ENCODE measurements around the gene TENM4. TPM values are rescaled to one million over a fixed set of nuclear protein-coding genes. Genes with fewer than 3 reads are reported as not detected.
"Not testable (repeated sequence)": the region's sequence is repeated elsewhere in the genome, so short reads cannot be mapped to it uniquely, and the experiment has no call there.

TENM4 gene
- total RNA-seq, 1 experiment from 2014 or later, result 22.6 TPM

DNA sequence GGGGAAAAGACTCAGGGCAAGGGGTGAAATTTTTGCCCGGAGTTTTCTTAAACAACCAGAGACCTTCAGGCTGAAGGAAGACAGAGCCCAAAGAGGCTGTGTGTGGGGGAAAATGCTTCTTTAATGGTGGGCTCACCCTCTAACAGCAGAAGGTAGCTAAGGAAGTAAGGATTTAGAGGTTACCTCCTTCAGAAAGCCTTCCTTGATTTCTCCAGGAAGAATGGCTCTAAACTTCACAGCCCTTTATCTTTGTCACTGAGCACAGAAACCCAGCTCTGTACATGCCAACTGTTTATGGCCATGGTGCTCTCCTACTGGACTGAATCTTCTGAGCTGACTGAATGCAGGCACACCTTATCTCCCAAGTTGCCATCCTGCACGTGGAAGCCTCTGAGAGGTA lies 196.0 kb downstream of the TENM4 start:
- no peak for DNase-seq (ENCODE audit: low read depth)

DNA sequence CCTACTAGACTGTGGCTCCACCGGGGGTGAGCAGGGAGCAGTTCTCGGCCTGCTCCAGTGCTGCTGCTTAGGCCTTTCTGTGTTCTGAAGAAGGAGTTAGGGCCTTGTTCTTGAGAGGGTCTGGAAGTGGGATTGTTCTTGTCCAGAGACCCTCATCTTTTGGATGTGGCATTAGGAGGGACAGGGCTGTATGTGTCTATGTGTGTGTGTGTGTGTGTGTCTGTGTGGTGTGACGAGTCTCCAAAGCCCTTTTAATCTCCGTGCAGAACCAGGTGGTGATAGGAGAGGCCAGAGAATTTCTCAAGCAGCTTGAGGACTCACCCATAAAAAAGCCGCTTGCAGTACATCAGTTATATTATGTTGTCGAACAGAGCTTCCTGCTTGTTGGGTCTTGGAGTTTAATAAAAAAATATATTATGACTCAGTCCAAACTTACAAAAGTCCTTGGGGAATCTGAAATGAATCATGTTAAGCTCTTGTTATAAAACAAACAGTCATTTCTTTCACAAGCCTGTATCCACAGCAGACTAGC lies 196.5 kb downstream of the TENM4 start:
- peak; percentile 90 for DNase-seq (ENCODE audit: low read depth)

DNA sequence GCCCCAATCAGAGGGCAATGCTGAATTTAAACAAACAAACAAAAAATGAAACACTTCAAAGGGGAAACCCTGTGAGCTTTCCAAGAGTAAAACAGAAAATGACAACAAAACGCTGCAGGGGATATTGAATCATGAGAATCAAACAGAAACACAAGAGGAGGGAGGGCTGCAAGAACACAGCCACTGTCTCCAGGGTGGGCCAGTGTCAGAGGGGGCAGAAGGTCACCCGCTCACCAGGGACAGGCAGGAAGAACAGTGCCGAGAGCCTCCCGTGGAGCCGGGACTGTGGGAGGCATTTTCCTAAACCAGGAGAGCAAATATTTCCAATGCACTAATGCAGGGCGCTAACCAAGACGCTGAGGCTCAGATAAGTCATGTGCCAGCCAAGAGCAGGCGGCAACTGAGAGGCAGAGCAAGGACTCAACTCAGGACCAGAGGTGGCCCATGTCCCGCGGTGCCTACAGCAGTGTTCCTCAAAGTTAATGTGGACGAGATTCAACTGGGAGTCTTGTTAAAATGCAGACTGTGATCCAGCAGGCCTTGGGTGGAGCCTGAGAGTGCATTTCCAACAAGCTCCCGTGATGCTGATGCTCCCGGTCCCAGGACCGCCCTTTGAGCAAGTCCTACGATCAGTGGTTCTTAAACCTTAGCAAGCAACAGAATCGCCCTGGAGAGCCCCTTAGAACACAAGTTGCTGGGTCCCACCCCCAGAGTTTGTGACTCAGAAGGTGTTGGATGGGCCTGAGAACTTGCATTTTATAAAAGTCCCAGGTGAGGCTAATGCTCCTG lies 197.2 kb downstream of the TENM4 start:
- no peak for DNase-seq (ENCODE audit: low read depth)

DNA sequence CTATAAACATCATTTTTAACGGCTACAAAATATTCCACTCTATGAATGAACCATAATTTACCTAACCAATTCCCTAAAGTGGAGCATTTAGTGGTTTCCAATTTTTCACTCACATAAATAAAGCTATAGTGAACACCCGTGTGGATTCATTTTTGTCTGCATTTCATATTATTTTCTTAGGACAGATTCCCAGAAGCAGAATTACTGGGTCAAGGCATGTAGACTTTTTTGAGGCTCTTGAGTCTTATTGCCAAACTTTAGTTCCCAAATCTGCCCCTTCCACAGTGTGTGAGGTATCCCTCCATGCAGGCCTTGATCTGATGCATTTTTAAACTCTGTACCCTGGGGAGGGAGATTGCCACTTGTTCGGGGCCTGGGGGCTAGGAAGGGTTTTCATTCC lies 198.2 kb downstream of the TENM4 start:
- DNase-seq (ENCODE audit: low read depth), result no peak

DNA sequence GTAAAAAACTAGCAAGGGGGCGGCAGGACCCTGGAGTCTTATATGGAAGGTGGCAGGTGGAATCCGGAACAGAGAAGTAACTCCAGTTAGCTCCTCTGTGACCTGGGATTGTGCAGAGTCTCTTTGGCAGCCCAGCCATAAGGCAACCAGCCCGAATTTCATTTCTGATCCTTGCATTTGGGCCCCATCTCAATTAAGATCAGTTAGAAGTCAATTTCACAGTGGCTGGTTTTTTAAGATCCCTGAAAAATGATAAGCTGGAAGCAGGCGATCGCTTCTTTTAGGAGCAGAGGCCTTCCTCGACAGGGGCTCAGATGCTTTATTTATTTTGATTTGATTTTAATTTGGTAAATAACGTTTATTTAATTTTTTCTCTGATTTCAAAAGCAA lies 199.0 kb downstream of the TENM4 start:
- DNase-seq (ENCODE audit: low read depth), result no peak

DNA sequence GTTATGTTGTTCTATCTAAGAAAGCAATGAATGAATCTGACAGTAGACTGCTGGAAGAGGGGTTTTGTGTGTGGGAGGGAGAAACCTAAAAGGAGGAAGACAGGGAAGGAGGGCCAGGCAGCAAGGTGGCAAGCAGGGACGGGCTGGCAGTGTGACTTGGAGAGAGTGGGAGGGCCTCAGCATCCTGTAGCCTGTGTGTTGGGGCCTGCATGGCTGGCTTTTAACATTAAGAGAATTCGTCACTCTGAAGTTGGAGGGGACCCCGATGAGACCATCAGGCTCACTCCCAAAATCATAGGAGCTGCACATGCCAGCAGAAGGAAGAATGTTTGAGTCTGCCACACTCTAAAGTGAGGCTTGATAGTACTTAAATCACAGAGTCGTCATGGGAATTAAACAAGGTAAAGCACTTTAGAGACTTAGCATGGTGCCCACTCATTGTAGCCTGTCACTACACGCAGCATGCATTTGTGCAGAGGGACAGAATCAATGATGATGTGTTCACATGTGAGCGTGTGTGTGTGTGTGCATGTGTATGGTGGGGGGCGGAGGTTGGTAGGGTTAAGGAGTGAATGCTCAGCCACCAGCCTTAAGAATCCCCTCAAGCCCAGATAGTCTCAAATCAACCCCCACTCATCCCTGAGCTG lies 199.5 kb downstream of the TENM4 start:
- no peak for DNase-seq (ENCODE audit: low read depth)

DNA sequence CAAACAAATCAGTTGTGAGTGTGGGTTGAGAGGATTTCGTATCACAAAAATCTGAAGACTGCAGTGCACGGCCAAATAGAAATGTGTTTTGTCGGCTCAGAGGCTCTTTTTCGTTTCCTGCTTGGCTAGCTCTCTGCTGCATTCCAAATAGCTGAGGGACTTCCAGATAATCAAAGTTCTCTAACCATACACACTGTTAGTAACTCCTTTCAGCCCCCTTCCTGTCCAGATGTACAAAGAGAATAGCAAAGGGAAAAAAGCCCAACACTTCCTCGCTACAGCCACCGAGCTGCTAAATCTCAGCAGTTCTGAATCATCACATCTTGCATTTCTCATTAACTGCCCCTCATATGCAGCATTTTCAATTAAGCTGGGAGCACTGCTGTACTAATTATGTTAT lies 203.1 kb downstream of the TENM4 start:
- DNase-seq (ENCODE audit: low read depth), result no peak

DNA sequence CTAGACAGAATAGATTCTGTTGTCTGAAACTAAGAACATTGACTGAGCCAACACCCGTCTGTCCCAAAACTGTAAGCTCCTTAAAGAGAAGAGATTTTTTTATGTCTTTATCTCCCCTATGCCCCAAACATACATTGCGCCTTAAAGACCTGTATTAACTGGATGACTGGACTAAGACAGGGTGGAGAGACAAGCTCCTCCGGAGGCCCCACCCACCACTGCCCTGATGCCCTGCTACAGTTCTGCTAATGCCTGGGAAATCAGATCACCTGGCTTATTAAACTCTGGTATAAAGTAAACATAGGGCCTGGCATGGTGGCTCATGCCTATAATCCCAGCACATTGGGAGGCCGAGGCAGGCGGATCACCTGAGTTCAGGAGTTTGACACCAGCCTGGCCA lies 203.7 kb downstream of the TENM4 start:
- no peak for DNase-seq (ENCODE audit: low read depth)

DNA sequence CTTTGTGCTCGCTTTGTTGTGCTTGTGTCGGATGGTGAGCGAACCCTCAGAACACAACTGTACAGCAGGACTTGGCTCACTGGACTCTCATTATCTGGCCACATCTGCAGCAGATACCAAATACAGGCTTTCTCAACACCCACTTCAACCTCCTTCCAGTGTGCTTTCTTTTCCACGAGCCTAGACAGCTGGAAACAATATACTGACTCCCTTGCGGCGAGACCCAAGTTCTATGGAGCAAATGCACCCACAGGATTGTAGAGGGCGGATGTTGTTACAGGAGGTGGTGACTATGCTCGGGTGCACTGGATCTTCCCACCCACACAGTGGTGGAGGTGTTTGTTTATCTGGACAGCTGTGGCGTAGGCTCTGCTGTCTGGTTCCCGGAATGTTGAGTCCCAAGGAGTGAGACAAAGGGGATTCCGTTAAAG lies 204.3 kb downstream of the TENM4 start:
- no peak for DNase-seq (ENCODE audit: low read depth)

DNA sequence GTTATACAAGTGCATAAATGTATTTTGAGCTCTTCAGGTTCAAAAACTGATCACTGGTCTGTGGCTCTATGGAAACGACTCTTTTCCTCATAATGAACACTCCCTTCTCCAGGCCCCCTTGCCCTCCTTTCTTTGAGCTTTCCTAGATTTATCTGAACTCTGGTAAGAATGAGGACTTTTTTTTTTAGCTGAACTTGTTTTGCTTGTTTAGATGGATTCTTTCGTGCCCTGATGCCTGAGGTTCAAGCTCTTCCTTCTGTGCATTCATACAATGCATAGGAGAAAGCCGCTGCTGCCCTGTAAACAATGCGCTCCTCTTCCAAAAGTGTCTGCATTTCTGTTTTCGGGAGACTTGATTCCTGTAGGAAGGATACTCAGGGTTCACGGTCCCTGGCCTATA lies 205.1 kb downstream of the TENM4 start:
- DNase-seq (ENCODE audit: low read depth), result no peak

DNA sequence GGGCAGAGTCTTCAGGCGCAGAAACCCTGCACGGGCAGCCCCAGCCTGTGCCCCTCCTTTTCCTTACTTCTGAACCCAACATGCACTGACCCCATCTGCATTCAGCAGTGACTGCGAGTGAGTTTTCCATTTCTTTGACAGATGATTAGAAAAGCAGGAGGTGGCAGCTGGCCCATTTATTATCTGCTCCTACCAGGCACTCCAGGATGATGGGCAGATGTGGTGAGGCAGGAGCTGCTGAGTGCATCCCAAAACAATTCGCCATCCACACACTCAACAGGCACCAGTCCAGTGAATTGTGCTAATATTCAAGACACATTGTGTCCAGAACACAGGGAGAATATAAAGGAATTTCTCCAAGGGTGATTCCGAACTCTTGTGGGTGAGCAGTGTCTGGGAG lies 208.5 kb downstream of the TENM4 start:
- DNase-seq (ENCODE audit: low read depth), result no peak

DNA sequence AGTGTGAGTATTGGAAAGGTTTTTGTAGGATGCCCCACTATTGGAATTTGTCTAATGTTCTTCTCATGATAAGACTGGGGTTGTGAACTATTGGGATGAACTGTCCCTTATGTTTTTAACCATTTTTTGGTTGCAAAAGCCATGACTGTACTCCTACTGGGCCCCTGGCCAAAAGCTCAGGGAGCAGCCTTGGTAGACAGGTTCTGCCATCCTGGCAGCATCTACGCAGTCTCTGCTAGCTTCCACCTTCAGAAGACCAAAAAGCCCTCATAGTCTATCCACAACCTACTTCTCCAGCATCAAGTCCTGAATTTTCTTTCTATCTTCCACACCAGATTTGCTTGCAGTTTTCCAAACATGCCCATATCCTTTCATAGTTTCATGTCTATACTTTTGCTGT lies 211.8 kb downstream of the TENM4 start:
- no peak for DNase-seq (ENCODE audit: low read depth)

DNA sequence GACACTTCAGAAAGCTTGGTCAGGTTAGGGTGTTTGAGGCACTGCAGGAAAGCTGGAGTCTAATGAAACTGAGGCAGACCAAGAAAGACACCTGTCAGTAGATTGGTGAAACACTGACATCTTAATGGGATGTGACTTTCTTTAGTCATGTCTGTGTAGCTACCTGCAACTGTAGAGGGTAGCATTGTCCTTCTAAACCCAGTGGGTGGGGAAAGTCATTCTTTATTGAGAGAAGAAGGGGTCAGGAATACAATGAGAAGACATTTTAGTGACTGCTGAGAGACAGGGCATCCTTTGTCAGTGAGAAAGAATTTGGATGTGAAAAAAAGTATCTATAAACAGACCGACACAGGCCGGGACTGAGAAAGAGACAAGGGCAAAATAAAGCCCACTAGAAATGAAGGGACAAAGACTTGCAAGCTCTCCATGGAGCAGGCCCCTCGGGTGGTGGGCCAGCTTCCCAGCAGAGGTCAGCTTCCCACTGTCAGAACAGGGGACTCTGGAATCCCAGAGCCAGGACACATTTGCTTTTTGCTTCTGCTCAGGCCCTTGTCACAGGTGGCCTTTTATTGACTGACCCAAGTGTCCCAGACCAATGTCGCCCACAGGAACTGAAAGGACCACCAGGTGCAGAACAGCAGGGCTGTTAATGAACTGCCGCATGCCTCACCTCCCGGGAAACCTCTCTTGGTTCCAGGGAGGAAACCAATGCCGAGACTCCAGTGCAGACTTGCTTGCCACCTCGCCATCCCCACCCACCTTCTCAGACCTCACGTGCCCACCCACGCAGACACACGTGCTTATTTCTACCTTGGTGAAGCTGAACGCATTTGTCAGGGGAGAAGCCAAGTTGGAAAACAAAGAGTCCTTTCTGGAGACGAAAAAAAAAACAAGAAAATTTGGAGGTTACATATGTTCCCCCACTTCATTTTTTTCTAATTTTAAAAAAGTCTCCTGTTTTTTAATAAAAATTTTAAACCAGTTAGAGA lies 212.8 kb downstream of the TENM4 start:
- DNase-seq (ENCODE audit: low read depth), result no peak

DNA sequence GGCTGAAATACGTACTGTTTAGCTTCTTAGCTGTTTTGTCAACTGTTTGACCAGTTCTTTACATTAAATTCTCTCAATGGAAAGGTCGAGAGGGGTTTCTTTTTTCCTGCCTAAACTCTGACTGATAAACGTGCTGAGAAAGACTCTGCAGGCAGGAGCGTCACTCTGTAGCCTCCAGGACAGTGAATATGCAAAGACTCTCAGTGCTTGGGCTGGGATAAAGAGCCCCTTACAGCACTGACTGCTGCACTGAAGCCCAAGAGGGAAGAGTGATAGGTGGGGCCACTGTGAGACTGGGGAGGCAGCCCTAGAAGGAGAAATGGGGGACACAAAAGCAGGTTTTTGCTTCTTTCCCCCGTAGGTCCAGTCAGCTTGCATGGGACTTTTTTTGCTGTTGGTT lies 213.5 kb downstream of the TENM4 start:
- no peak for DNase-seq (ENCODE audit: low read depth)

DNA sequence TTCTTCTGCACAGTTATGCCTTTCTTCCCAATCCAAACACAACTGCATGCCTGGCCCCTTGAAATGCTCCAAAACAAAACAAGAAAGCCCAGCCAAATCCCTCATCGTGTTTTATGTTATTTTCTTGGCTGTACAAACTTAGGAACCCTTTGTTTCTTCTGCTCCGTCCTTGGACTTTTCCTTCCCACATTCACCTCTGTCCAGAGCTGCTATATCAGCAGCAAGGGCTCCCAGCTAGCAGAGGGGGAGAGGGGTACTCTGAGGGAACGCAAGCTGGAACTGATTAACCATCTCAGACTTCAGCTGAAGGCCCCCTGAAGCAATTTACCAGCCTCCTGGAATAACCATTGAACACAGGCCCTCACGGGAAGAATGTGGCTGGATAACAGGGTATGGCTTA lies 214.7 kb downstream of the TENM4 start:
- no peak for DNase-seq (ENCODE audit: low read depth)

DNA sequence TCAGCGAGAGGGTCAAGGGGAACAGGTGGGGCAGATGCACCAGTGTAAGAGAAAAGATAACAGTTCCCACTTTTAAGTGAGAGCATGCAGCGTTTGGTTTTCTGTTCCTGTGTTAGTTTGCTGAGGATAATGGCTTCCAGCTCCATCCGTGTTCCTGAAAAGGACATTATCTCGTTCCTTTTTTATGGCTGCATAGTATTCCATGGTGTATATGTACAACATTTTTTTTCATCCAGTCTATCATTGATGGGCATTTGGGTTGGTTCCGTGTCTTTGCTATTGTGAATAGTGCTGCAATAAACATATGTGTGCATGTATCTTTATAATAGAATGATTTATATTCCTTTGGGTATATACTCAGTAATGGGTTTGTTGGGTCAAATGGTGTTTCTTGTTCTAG lies 218.7 kb downstream of the TENM4 start:
- not testable (repeated sequence) for DNase-seq (ENCODE audit: low read depth)

DNA sequence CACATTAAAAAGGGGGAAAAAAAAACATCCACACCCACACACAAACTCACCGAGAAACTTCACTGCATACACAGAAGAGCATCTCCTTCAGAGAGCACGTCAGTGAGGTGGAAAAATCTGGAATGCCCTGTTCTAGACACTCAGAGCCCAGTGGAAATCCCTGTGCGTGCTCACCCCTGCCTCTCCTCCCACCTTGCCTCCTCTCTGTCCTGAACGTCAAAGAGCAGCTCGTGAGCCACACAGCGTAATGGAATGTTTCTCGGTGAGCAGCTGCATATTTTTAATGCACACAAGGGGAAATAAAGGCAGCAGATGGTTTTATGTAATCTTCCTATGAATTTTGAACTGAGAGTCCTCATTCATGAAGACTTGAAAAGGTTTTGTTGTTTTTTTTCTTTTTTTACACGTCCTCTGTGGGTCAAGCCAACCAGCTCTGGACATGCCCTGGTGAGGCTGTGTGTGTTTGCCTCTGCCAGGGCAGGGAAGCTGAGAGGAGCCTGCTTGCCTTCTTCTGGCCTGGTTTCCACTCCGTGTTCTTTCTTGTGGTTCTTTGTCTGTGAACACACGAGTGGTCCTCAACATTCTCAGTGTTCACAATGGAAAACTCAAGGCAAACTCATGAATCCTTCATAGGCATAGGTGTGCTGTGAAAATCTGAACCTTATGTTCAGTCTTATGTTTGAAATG lies 219.2 kb downstream of the TENM4 start:
- no peak for DNase-seq (ENCODE audit: low read depth)

DNA sequence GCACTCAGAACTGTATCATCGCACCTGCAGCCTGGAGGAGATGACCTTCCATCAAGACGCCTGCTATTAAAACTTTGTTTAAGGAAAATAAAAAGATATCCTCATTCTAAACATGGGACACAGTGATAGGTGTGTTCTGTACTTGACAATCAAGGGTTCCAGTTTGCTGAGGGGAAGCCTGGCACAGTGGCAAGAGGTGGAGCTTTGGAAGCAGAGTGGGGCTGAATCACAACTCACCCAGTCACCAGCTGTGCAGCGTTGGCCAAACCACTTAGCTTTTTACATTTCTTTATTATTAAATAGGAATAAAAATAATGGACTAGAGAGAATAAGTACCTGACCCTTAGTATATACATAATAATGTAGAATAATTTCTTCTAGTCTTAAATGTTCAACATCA lies 220.7 kb downstream of the TENM4 start:
- DNase-seq (ENCODE audit: low read depth), result peak; percentile 20

DNA sequence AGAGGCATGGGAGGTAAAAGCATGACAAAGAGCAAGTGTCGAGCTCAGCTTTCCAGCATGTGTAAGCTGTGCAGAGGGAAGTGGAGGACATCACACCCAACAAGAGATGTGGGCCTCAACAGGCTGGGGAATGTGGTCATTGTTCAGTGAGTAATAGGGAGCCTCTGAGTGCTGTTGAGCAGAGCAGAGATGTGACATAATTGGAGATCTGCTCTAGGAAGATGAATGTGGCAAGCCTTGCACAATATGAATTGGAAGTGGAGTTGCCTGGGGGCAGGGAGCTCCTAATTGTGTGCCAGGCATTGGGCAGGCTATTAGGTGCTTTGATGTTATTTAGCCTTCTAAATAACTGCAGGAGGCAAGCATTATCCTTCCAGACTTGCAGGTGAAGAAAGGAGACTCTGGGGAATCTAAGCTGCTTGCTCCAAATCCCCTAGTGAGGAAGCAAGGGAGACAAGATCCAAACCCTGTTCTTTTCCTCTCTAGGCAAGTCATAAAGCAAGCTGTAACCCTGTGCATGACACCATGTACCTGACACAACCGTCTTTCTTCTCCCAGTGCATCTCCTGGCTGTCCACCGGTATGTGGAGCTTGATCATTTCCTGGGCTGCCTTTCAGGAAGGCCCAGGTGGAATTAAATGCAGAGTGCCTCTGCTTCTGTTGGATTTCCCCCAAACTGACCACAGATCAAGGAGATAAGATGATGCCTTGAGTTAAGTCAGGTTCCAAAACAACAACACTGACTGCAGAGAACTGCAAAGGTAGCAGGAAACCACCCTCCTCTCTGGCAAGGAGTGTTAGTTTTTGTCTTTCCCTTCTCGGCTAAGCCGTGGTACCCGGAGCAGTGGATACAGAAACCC lies 221.4 kb downstream of the TENM4 start:
- DNase-seq (ENCODE audit: low read depth), result peak; percentile 67

DNA sequence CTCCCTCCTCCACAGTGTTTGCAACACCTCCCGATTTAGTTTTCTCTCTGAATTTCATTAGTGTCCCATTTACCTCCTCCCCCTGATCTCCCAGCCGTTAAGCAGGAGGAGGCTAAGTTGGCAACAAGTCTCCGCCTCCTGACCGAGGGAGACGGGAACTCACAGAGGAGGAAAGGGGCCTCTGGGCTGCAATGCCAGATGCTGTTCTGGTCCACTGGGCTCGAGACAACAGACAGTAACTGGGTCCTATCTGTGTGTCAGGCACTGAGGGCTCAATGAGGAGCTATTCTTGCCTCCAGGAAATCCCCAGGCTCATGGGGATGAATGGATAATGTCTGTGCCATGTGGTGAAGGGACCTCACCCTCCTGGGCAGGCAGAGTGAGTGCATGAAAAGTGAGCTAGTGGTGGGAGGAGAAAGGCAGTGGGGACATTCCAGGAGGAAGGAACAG lies 228.1 kb downstream of the TENM4 start:
- no peak for DNase-seq (ENCODE audit: low read depth)

Data from M059J (cell line).